ENCODE measurements around the gene FAM163B. TPM values are rescaled to one million over a fixed set of nuclear protein-coding genes. Genes with fewer than 3 reads are reported as not detected.

The FAM163B gene
- total and polyA plus RNA-seq, 2 experiments from 2014 or later, result 0.60 to 1.3 TPM

DNA sequence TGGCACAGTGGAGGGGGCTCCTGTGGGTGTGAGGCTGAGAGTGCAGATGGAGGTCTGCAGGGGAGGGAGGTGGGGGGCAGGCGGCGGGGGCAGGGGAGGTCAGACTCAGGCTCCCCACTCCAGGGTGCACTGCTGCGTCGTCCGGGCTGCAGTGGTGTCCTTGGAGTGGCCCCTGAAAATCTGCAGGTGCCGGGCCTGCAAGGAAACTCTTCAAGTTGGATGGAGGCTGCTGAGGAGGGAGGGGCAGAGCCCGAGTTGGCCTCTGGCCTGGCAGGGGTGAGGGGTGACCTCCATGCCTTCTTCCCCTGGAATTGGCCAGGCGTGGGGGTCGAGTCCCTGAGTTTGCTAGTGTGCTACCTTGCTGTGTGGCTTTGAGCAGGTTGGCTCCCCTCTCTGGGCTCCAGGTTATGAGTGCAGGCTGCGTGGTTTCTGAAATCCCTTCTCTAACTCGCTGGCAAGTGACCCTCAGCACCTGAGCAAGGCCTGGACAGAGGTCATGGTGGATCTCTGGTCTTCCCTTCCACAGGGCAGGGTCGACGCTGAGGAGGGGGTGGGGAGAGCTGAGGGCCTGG lies 73.8 kb downstream of the FAM163B start (continued):
- TF ChIP-seq, protein P1, sequence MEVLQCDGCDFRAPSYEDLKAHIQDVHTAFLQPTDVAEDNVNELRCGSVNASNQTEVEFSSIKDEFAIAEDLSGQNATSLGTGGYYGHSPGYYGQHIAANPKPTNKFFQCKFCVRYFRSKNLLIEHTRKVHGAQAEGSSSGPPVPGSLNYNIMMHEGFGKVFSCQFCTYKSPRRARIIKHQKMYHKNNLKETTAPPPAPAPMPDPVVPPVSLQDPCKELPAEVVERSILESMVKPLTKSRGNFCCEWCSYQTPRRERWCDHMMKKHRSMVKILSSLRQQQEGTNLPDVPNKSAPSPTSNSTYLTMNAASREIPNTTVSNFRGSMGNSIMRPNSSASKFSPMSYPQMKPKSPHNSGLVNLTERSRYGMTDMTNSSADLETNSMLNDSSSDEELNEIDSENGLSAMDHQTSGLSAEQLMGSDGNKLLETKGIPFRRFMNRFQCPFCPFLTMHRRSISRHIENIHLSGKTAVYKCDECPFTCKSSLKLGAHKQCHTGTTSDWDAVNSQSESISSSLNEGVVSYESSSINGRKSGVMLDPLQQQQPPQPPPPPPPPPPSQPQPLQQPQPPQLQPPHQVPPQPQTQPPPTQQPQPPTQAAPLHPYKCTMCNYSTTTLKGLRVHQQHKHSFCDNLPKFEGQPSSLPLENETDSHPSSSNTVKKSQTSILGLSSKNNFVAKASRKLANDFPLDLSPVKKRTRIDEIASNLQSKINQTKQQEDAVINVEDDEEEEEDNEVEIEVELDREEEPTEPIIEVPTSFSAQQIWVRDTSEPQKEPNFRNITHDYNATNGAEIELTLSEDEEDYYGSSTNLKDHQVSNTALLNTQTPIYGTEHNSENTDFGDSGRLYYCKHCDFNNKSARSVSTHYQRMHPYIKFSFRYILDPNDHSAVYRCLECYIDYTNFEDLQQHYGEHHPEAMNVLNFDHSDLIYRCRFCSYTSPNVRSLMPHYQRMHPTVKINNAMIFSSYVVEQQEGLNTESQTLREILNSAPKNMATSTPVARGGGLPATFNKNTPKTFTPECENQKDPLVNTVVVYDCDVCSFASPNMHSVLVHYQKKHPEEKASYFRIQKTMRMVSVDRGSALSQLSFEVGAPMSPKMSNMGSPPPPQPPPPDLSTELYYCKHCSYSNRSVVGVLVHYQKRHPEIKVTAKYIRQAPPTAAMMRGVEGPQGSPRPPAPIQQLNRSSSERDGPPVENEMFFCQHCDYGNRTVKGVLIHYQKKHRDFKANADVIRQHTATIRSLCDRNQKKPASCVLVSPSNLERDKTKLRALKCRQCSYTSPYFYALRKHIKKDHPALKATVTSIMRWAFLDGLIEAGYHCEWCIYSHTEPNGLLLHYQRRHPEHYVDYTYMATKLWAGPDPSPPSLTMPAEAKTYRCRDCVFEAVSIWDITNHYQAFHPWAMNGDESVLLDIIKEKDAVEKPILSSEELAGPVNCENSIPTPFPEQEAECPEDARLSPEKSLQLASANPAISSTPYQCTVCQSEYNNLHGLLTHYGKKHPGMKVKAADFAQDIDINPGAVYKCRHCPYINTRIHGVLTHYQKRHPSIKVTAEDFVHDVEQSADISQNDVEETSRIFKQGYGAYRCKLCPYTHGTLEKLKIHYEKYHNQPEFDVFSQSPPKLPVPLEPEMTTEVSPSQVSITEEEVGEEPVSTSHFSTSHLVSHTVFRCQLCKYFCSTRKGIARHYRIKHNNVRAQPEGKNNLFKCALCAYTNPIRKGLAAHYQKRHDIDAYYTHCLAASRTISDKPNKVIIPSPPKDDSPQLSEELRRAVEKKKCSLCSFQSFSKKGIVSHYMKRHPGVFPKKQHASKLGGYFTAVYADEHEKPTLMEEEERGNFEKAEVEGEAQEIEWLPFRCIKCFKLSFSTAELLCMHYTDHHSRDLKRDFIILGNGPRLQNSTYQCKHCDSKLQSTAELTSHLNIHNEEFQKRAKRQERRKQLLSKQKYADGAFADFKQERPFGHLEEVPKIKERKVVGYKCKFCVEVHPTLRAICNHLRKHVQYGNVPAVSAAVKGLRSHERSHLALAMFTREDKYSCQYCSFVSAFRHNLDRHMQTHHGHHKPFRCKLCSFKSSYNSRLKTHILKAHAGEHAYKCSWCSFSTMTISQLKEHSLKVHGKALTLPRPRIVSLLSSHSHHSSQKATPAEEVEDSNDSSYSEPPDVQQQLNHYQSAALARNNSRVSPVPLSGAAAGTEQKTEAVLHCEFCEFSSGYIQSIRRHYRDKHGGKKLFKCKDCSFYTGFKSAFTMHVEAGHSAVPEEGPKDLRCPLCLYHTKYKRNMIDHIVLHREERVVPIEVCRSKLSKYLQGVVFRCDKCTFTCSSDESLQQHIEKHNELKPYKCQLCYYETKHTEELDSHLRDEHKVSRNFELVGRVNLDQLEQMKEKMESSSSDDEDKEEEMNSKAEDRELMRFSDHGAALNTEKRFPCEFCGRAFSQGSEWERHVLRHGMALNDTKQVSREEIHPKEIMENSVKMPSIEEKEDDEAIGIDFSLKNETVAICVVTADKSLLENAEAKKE (CRISPR knock-in tag; IDR thresholded peaks at IDR 0.05), result no peak
- TF ChIP-seq NANOG (IDR thresholded peaks at IDR 0.05; ENCODE audit: borderline replicate concordance) (no peak), EZH2 (IDR thresholded peaks at IDR 0.05; ENCODE audit: low read depth, unreplicated experiment) (no peak)
- TF ChIP-seq, protein P2, sequence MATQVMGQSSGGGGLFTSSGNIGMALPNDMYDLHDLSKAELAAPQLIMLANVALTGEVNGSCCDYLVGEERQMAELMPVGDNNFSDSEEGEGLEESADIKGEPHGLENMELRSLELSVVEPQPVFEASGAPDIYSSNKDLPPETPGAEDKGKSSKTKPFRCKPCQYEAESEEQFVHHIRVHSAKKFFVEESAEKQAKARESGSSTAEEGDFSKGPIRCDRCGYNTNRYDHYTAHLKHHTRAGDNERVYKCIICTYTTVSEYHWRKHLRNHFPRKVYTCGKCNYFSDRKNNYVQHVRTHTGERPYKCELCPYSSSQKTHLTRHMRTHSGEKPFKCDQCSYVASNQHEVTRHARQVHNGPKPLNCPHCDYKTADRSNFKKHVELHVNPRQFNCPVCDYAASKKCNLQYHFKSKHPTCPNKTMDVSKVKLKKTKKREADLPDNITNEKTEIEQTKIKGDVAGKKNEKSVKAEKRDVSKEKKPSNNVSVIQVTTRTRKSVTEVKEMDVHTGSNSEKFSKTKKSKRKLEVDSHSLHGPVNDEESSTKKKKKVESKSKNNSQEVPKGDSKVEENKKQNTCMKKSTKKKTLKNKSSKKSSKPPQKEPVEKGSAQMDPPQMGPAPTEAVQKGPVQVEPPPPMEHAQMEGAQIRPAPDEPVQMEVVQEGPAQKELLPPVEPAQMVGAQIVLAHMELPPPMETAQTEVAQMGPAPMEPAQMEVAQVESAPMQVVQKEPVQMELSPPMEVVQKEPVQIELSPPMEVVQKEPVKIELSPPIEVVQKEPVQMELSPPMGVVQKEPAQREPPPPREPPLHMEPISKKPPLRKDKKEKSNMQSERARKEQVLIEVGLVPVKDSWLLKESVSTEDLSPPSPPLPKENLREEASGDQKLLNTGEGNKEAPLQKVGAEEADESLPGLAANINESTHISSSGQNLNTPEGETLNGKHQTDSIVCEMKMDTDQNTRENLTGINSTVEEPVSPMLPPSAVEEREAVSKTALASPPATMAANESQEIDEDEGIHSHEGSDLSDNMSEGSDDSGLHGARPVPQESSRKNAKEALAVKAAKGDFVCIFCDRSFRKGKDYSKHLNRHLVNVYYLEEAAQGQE (IDR thresholded peaks at IDR 0.05; ENCODE audit: unreplicated experiment), result no peak
